Aorta (tissue), 5 donors: ENCODE results near the gene SLC16A8. TPM values are rescaled to one million over a fixed set of nuclear protein-coding genes. Genes with fewer than 3 reads are reported as not detected.

Experiments used
- ATAC-seq: fragments of 200-7000 bp; cut with Tn5 transposase; one replicate; pipeline ENCODE4 v1.9.1; 2022; ENCODE audit warnings: moderate library complexity; ENCODE audit not compliant: low FRiP score
- DNase-seq, 2 donors: peaks; one replicate each; pipeline ENCODE4 v3.0.0-alpha.2; 2020
- H3K27ac ChIP-seq, 2 donors: one replicate each; pipeline ENCODE4 v1.5.1; 2013; ENCODE audit warnings: low read length in 2 of 2, mild to moderate bottlenecking in 2 of 2, moderate library complexity in 2 of 2, control low read depth in 1 of 2, inconsistent platforms in 1 of 2, low read depth in 1 of 2
- H3K27me3 ChIP-seq, 2 donors: one replicate each; pipeline ENCODE4 v1.6.1; 2013; ENCODE audit warnings: control low read depth in 1 of 2, low read length in 1 of 2, mild to moderate bottlenecking in 1 of 2, moderate library complexity in 1 of 2; ENCODE audit not compliant: insufficient read depth in 2 of 2, control insufficient read depth in 1 of 2
- H3K36me3 ChIP-seq, 2 donors: one replicate each; pipeline ENCODE4 v1.6.1; 2013; ENCODE audit warnings: control low read depth in 1 of 2, low read length in 1 of 2, mild to moderate bottlenecking in 1 of 2; ENCODE audit not compliant: insufficient read depth in 2 of 2, control insufficient read depth in 1 of 2
- H3K4me1 ChIP-seq, 2 donors: one replicate each; pipeline ENCODE4 v1.6.1; 2013; ENCODE audit warnings: low read length in 2 of 2, control low read depth in 1 of 2, mild to moderate bottlenecking in 1 of 2, moderate library complexity in 1 of 2; ENCODE audit not compliant: insufficient read depth in 2 of 2, control insufficient read depth in 1 of 2
- H3K4me3 ChIP-seq, 2 donors: one replicate each; pipeline ENCODE4 v1.5.1; 2013; ENCODE audit warnings: low read length in 2 of 2, control low read depth in 1 of 2, mild to moderate bottlenecking in 1 of 2
- H3K9me3 ChIP-seq: one replicate; pipeline ENCODE4 v1.6.1; 2013; ENCODE audit warnings: mild to moderate bottlenecking, low read length; ENCODE audit not compliant: control insufficient read depth
- WGBS, 2 donors: extraction: QIAGEN DNeasy Blood & Tissue Kit; methylation state at CpG; one replicate each; pipeline ENCODE4 v1.1.7; 2013; 5-methylcytosine and 5-hydroxymethylcytosine counted together
- intact Hi-C, 2 donors: fragments of 100-400 bp; cut with DNase I; formaldehyde crosslinking; loops; one replicate each; pipeline versions ENCODE4 v1.14.2 to v1.15.0; 2022
- polyA plus RNA-seq, 2 donors: library from polyadenylated mRNA; stranded (reverse); fragments of 200-250 nt; gene quantifications; one replicate each; pipeline ENCODE4 v1.2.3, GENCODE V29; 2013
- total RNA-seq, 2 donors: library from RNA; stranded (reverse); fragmentation: NEBNext Ultra II Directional; extraction: Animal tissue kit (Norgen Biotek cat#: 25700); gene quantifications; one replicate each; pipeline ENCODE4 v1.2.1, GENCODE V29; 2021
- donor health status: healthy with polysubstance abuse.
- donor health status: Bipolar disorder and iron deficiency.
- donor health status: DM: no; HTN: no; CAD: no.
- donor health status: DM: no; HTN: no; CAD: no.
- donor health status: DM: yes; HTN: yes; CAD: no.

Gene SLC16A8
- total and polyA plus RNA-seq, 4 donors, result 0.25 to 0.81 (median 0.72) TPM; not detected in 1

DNA sequence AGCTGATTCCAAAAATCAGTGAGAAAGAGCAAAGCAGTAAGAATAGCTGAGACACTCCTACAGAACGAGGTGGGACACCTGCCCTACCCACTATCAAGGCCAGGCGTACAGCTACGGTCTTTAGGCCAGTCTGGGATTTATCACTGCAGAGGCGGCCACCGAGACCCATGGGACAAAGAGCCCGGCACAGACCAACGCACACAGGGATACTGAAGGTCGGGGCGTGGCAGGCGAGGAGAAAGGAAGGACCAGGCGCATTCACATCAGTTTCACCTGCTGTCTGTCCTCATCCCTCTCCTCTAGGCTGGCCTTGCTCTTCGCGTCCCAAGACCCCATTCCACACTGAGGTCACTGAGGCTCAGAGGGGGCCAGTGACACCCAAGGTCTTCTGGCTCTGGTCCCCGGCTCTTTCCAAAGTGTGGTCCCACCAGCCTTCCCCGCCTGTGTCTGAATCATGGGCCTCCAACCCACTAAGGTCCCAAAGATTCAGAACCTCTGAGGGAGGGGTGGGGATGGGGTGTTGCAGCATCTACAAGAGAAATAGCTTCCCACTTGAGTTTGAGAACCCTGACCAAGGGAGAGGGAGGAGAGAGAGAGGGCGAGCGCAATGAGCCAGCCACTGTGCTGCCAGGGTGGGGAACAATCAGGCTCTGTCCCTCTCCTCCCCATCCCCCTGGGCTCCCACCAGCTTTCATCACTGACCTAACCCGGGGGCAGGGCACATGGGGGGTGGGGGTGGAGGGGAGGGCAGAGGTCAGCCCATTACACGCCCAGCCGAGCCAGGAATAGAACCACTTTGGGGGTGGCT is 34.0 kb downstream of the SLC16A8 start:
- WGBS, 2 donors, result 83% methylated on average over 18 to 20 of the region's 20 CpGs
- no peak for DNase-seq
- no peaks in the 10 kb centered on the region for H3K36me3 ChIP-seq
- H3K4me3 ChIP-seq, result no peak overlapping the region
- H3K9me3 ChIP-seq, result no peaks in the 10 kb centered on the region
- ATAC-seq, result no peak
- no peaks in the 10 kb centered on the region for H3K27me3 ChIP-seq
- H3K4me1 ChIP-seq, result no peaks in the 10 kb centered on the region
- no peak overlapping the region for H3K27ac ChIP-seq
- intact Hi-C loops, result loop anchor here (5.0 kb wide), 1 partner anchor 302 kb away; no protein-coding TSS in a partner anchor

DNA sequence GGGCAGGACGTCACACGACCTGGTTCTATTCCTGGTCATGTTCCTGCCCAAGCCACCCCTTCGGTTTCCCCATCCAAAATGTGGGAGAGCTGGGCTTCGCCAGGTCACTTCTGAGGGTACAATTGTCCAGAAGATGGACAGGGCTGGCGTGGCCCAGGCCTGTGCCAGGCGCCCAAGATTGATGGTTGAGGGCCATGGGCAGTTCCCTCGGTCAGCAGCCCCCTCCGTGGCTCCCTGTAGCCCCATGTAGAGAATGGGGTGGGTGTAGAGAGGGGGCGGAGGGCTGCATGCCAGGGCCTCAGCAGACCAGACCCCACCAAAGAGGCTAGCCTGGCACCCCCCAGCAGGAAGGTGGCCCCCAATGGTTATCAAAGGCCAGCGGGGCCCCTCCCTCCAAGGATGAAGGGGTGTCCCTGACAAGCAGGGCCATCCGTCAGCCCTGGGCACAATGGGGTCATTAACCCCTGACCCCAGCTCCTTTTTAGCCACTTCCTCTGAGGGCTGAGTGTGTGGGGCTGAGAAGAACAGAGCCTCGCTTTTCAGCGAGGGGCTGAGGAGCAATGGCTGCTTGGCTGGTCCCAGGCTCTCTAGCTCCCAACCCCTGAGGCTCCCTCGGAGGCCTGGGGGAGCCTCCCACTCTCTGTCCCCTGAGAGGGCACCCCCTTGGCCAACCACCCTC is 37.8 kb downstream of the SLC16A8 start:
- no peak overlapping the region for H3K4me3 ChIP-seq
- DNase-seq (no peak), ATAC-seq (no peak)
- H3K27me3 ChIP-seq, result no peaks in the 10 kb centered on the region
- no peaks in the 10 kb centered on the region for H3K4me1 ChIP-seq
- WGBS, 2 donors, result 74 to 75% methylated on average over 14 of the region's 14 CpGs
- no peaks in the 10 kb centered on the region for H3K9me3 ChIP-seq
- H3K36me3 ChIP-seq, result no peaks in the 10 kb centered on the region
- intact Hi-C loops, result no loop called here
- no peak overlapping the region for H3K27ac ChIP-seq

DNA sequence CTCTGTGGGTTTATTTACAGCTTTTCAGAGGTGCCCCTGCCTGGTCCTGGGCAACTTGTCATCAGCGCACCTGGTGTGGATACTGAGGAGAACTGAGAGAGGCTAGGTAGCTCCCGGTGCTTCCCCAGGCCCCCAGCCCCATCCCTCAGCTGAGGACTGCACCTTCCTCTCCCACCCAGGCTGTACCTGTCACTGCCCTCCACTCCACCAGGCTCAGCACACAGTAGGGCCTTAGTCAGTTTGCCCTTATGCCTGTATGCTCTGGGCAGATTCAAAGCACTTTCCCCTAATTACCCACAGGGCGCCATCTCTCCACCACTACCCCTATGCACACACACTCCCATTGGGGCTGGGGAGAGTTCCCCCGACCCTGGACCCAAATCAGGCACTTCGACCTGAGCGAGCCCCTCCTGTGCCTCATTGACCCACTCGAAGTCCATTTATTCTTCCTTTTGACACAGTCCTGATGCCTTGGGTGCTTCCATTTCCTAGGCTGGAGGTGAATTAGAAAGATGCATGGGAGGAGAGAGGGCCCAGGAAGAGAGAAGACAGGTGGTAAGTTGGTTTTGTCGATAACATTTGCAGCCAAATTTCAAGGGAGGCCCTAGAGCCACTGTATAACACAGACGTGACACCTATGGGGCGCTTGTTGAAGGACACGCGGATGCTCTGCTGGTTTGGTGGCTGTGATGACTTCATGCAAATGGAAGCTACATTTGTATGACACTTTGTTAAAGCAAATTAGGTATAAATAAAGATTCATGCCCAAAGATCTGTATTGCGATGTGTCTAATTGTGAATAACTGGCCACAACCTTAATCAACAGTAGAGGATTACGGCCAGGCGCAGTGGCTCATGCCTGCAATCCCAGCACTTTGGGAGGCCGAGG is 40.6 kb downstream of the SLC16A8 start:
- intact Hi-C loops, result no loop called here
- 92 to 94% methylated on average over 16 of the region's 16 CpGs for WGBS, 2 donors

DNA sequence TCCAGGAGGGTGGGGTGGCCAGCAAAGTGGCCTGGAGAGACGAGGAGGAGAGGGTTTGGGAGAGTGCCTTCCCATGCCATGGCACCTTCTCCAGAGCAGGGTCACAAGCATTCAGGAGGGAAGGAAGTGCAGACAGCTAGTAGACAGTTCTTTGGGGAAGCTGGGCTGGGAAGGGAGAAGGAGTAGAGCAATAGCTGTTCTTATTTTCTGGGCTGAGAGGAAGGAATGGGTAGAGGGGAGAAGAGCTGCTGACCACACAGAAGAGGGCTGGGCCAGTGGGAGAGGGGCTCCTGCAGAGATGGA is 41.5 kb downstream of the SLC16A8 start:
- no peaks in the 10 kb centered on the region for H3K9me3 ChIP-seq
- DNase-seq (no peak), ATAC-seq (no peak)
- H3K27me3 ChIP-seq, result no peaks in the 10 kb centered on the region
- no peak overlapping the region for H3K27ac ChIP-seq
- H3K36me3 ChIP-seq, result no peaks in the 10 kb centered on the region
- no peak overlapping the region for H3K4me3 ChIP-seq
- intact Hi-C loops, result no loop called here
- H3K4me1 ChIP-seq, result no peaks in the 10 kb centered on the region
- WGBS, 2 donors, result 86 to 100% methylated on average over 1 of the region's 1 CpG

More for the DNA sequence above, 40.6 kb downstream of the SLC16A8 start:
- ATAC-seq (no peak), DNase-seq (no peak)
- H3K4me3 ChIP-seq, result no peak overlapping the region
- no peaks in the 10 kb centered on the region for H3K9me3 ChIP-seq
- no peaks in the 10 kb centered on the region for H3K36me3 ChIP-seq
- H3K4me1 ChIP-seq, result no peaks in the 10 kb centered on the region
- no peaks in the 10 kb centered on the region for H3K27me3 ChIP-seq
- H3K27ac ChIP-seq, result no peak overlapping the region

DNA sequence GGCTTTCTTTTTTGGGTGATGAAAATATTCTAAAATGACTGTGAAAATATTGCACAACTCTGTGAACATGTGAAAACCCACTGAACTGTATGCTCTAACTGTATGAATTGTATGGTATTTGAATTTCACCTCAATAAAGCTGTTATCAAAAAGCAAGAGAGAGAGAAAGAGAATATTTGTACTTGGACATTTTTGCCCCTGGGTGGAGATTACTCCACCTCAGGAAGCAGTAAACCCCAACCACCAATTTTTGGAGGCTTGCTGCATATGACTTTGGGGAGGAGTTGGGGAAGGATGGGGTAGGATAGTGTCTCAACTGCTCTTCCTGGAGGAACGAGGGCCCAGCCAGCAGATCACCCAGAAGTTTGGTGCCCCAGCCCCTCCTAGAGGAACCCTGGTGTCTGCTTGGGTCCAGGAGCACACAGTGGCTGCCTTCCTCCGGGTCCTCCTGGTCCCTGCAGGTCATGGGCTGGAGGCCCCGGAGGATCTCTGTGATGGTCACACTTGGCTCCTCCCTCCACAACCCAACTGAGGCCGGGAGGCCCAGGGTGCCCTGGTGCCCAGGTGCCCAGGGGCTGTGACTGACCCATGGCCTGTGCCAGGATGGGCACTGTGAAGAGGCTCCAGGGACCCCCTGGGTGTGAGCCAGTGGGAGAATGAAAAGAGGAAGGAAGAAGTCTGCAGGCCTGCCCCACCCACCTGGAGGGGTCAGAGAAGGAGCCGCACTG is 42.1 kb downstream of the SLC16A8 start:
- ATAC-seq, result no peak
- WGBS, 2 donors, result 85 to 90% methylated on average over 5 of the region's 5 CpGs
- Histone ChIP-seq H3K4me1 (no peaks in the 10 kb centered on the region), H3K36me3 (no peaks in the 10 kb centered on the region), H3K27ac (no peak overlapping the region), H3K9me3 (no peaks in the 10 kb centered on the region), H3K27me3 (no peaks in the 10 kb centered on the region), H3K4me3 (no peak overlapping the region)
- intact Hi-C loops, result no loop called here
- DNase-seq, result no peak

DNA sequence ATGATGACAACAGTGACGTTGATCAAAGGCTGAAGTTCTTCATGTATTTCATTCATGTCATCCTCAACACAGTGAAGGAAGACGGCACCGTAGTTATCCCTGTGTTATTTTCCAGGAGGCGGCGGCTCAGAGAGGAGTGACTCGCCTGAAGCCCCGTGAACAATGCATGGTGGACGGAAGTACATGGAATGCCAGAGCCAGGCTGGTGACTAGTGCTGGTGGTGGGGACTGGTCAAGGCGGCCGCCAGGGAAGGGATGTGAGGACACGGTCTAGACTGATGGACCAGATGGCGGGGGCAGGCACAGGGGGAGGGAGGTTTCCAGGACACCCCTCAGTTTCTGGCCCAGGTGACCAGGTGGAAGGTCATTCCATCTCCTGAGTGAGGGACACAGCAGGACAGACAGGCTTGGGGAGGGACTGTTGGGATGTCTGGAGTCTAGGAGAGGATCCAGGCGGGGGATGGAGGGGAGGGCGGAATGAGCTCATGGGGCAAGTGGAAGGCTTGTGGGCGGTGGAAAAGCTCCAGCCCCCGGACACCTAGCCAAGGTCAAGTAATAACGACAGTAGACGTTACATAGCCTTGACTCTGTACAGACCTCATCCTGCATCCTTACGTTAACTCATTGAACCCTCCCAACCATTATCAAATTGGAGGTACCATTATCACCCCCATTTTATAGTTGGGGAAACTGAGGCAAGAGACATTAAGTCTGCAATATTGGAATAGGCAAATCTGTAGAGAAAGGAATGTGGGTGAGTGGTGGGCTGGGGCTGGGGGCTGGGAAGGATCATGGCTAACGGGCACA is 42.8 kb downstream of the SLC16A8 start:
- DNase-seq, result no peak
- WGBS, 2 donors, result 89 to 90% methylated on average over 20 of the region's 20 CpGs
- H3K4me3 ChIP-seq, result no peak overlapping the region
- no peaks in the 10 kb centered on the region for H3K4me1 ChIP-seq
- H3K9me3 ChIP-seq, result no peaks in the 10 kb centered on the region
- ATAC-seq, result no peak
- intact Hi-C loops, result no loop called here
- H3K36me3 ChIP-seq, result no peaks in the 10 kb centered on the region
- H3K27ac ChIP-seq, result no peak overlapping the region
- no peaks in the 10 kb centered on the region for H3K27me3 ChIP-seq

DNA sequence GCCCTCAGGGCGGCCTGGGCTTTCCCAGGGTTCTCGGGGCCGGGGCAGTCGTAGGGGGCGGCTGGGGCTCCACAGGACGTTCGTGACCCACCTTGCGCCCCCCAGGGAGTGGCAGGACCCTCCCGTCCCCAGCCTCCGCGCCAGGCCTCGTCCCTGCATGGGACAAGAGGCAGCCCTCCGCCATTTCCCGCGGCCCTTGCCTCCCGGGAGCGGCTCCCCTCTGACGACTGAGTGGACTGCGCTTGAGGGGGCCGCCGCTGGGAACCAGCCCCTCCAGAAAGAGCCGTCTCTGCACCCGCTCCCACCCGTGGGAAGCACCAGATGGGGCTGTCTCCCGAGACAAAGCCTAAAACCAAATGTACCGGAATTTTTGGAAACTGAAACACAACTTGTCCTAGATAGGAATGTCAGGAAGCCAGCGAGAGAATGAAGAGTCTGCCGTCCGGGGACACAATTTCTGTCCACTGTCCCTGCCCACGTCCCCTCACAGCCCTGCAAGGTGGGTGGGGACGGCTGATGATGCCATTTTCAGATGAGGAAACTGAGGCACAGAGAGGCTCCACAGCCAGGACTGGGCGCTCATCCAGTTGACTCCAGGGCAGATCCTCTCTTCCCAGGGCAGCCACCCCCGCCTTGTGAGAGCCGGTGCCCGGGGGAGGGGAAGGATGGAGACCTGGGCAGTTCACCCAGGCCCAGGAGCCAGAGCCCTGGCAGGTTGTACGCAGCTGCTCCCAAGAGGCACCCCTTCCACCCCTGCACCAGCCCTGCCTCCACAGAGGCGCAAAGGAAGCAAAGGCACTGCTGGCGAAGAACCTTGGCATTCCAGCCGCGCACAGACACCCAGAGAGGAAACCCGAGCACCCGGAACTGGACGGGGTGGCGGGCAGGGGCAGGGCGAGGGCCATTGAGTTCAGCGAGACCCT is 44.8 kb downstream of the SLC16A8 start:
- ATAC-seq (no peak), DNase-seq (no peak)
- intact Hi-C loops, result no loop called here
- no peaks in the 10 kb centered on the region for H3K4me1 ChIP-seq
- no peak overlapping the region for H3K27ac ChIP-seq
- no peak overlapping the region for H3K4me3 ChIP-seq
- 54 to 57% methylated on average over 46 of the region's 46 CpGs for WGBS, 2 donors
- no peaks in the 10 kb centered on the region for H3K36me3 ChIP-seq
- H3K27me3 ChIP-seq, result no peaks in the 10 kb centered on the region
- H3K9me3 ChIP-seq, result no peaks in the 10 kb centered on the region
